Measurements from ENCODE around the gene PDP2. TPM values are rescaled to one million over a fixed set of nuclear protein-coding genes. Genes with fewer than 3 reads are reported as not detected.

PDP2 gene
- total RNA-seq, 1 donor from 2014 or later, result 14.0 TPM

DNA sequence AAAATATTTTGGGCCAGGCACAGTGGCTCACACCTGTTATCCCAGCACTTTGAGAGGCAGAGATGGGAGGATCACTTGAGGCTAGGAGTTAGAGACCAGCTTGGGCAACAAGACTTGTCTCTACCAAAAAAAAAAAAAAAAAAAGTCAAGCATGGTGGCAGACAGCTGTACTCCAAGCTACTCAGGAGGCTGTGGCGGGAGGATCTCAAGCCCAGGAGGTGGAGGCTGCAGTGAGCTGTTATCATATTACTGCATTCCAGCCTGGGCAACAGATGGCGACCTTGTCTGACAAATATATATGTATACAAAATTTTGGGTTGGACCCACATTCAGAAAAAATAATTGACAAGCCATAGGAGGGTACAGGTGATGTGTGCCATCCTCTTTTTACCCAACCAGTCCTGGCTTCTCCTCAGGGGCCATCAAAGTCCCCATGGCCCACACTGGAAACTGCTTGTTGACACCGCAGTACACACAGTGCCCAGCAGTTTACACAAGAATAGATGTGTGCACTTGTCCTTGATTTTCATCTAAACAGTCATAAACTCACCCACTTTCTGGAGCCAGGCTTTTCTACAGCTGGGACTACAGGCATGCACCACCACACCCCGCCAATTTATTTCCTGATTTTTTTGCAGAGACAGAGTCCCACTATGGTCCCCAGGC lies 56.7 kb downstream of the PDP2 start:
- Histone ChIP-seq H3K4me3 (no peak overlapping the region), H3K9me3 (no peaks in the 10 kb centered on the region), H3K36me3 (peaks cover 0 to 37% of the 10 kb centered on the region in 2 donors), H3K27ac (no peak overlapping the region), H3K4me1 (peaks cover 53% of the 10 kb centered on the region), H3K27me3 (no peaks in the 10 kb centered on the region)
- intact Hi-C loops (cut with DNase I), result no loop called here
- no peak for DNase-seq (ENCODE audit: extremely low spot score in 2 of 2)
- TF ChIP-seq, protein P1, sequence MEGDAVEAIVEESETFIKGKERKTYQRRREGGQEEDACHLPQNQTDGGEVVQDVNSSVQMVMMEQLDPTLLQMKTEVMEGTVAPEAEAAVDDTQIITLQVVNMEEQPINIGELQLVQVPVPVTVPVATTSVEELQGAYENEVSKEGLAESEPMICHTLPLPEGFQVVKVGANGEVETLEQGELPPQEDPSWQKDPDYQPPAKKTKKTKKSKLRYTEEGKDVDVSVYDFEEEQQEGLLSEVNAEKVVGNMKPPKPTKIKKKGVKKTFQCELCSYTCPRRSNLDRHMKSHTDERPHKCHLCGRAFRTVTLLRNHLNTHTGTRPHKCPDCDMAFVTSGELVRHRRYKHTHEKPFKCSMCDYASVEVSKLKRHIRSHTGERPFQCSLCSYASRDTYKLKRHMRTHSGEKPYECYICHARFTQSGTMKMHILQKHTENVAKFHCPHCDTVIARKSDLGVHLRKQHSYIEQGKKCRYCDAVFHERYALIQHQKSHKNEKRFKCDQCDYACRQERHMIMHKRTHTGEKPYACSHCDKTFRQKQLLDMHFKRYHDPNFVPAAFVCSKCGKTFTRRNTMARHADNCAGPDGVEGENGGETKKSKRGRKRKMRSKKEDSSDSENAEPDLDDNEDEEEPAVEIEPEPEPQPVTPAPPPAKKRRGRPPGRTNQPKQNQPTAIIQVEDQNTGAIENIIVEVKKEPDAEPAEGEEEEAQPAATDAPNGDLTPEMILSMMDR (IDR thresholded peaks at IDR 0.05), result no peak
- no peak for TF ChIP-seq POLR2A (IDR thresholded peaks at IDR 0.05)
- TF ChIP-seq POLR2AphosphoS5 (IDR thresholded peaks at IDR 0.05; ENCODE audit: insufficient read depth in 1 of 2, low read depth in 1 of 2), result no peak

DNA sequence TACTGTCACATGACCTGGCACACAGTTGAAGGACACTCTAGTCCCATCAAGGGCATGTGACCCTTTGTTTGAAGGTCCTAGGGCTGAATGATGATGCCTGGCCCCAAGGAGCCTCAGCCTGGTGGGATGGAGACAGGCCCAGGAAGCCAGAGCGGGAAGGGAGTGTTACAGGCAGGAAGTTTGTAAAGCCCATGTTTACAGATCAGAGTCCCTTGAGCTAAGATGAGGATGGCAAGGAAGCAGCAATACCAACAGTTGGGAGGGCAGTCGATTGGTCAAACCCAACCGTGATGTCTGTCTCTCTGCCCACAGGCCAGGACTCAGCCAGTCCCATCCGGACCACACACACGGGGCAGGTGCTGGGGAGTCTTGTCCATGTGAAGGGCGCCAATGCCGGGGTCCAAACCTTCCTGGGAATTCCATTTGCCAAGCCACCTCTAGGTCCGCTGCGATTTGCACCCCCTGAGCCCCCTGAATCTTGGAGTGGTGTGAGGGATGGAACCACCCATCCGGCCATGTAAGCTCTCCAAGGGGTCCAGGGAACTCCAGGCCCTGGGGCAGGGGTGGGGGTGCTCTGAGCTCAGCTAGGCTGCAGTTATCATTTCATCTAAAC lies 57.5 kb downstream of the PDP2 start:
- no peak overlapping the region for H3K27ac ChIP-seq
- no peak for TF ChIP-seq POLR2A (IDR thresholded peaks at IDR 0.05)
- TF ChIP-seq POLR2AphosphoS5 (IDR thresholded peaks at IDR 0.05; ENCODE audit: insufficient read depth in 1 of 2, low read depth in 1 of 2), result no peak
- TF ChIP-seq, protein P1 (IDR thresholded peaks at IDR 0.05), result no peak
- H3K9me3 ChIP-seq, result no peaks in the 10 kb centered on the region
- intact Hi-C loops (cut with DNase I), result no loop called here
- H3K4me3 ChIP-seq, result no peak overlapping the region
- DNase-seq (ENCODE audit: extremely low spot score in 2 of 2), result no peak
- H3K4me1 ChIP-seq, result peaks cover 45% of the 10 kb centered on the region
- H3K36me3 ChIP-seq, result peaks cover 0 to 45% of the 10 kb centered on the region in 2 donors
- no peaks in the 10 kb centered on the region for H3K27me3 ChIP-seq

DNA sequence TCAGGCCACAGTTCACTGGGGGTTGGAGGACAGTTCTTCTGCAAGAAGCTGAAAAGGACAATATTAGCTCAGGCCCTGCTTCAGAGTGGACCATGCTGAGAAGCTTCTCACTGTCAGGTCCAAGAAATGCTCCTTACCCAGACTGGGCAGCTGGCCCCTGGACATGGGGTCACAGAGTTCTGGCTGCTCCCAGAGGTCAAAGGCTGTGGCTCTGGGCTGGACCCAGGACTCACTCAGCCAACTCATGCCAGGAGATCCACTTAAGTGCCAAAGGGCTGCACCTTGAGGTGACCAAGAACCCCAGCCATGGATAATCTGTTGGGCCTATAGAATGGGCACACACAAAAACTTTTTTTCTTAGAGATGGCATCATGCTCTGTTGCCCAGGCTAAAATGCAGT lies 59.1 kb downstream of the PDP2 start:
- TF ChIP-seq POLR2A (IDR thresholded peaks at IDR 0.05) (no peak), POLR2AphosphoS5 (IDR thresholded peaks at IDR 0.05; ENCODE audit: insufficient read depth in 1 of 2, low read depth in 1 of 2) (no peak)
- TF ChIP-seq, protein P1 (IDR thresholded peaks at IDR 0.05), result no peak
- DNase-seq (ENCODE audit: extremely low spot score in 2 of 2), result no peak
- H3K36me3 ChIP-seq, result peaks cover 0 to 57% of the 10 kb centered on the region in 2 donors
- H3K27ac ChIP-seq, result no peak overlapping the region
- H3K27me3 ChIP-seq, result no peaks in the 10 kb centered on the region
- intact Hi-C loops (cut with DNase I), result no loop called here
- H3K9me3 ChIP-seq, result no peaks in the 10 kb centered on the region
- peaks cover 34% of the 10 kb centered on the region for H3K4me1 ChIP-seq
- H3K4me3 ChIP-seq, result no peak overlapping the region

DNA sequence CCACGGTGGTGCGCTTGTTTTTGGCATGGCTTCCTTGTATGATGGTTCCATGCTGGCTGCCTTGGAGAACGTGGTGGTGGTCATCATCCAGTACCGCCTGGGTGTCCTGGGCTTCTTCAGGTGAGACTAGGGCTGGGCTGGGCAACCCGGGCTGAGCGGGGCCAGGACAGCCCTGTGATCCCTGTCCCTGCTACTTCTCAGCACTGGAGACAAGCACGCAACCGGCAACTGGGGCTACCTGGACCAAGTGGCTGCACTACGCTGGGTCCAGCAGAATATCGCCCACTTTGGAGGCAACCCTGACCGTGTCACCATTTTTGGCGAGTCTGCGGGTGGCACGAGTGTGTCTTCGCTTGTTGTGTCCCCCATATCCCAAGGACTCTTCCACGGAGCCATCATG lies 59.9 kb downstream of the PDP2 start:
- Histone ChIP-seq H3K4me3 (no peak overlapping the region), H3K27me3 (no peaks in the 10 kb centered on the region), H3K9me3 (no peaks in the 10 kb centered on the region), H3K36me3 (peaks cover 0 to 57% of the 10 kb centered on the region in 2 donors), H3K4me1 (peaks cover 32% of the 10 kb centered on the region), H3K27ac (no peak overlapping the region)
- TF ChIP-seq, protein P1 (IDR thresholded peaks at IDR 0.05), result no peak
- TF ChIP-seq POLR2AphosphoS5 (IDR thresholded peaks at IDR 0.05; ENCODE audit: insufficient read depth in 1 of 2, low read depth in 1 of 2), result no peak
- TF ChIP-seq POLR2A (IDR thresholded peaks at IDR 0.05), result no peak
- no peak for DNase-seq (ENCODE audit: extremely low spot score in 2 of 2)
- intact Hi-C loops (cut with DNase I), result no loop called here

Other genes starting within 250 kb of the PDP2 start
- gene CMTM4, start 183.8 kb upstream of the PDP2 start, total RNA-seq, result 15.7 TPM
- 149 TPM for gene DYNC1LI2, start 128.9 kb upstream of the PDP2 start, total RNA-seq
- not detected for gene TERB1, start 78.9 kb upstream of the PDP2 start, total RNA-seq
- gene NAE1, start 49.5 kb upstream of the PDP2 start, total RNA-seq, result 30.0 TPM
- not detected for gene CA7, start 36.1 kb upstream of the PDP2 start, total RNA-seq
- gene CDH16, start 38.4 kb downstream of the PDP2 start, total RNA-seq, result 0.25 TPM
- 49.1 TPM for gene RRAD, start 45.0 kb downstream of the PDP2 start, total RNA-seq
- 105 TPM for gene CIAO2B, start 53.9 kb downstream of the PDP2 start, total RNA-seq
- 55.7 TPM for gene CES2, start 55.0 kb downstream of the PDP2 start, total RNA-seq
- 0.98 TPM for gene CES3, start 80.8 kb downstream of the PDP2 start, total RNA-seq
- gene CES4A, start 108.1 kb downstream of the PDP2 start, total RNA-seq, result 12.5 TPM
- 33.9 TPM for gene CBFB, start 148.6 kb downstream of the PDP2 start, total RNA-seq
- gene PHAF1, start 229.4 kb downstream of the PDP2 start, total RNA-seq, result 23.3 TPM